Osteocyte (in vitro differentiated cells): ENCODE data around the gene PRDM11. TPM values are rescaled to one million over a fixed set of nuclear protein-coding genes. Genes with fewer than 3 reads are reported as not detected.
"Not testable (repeated sequence)": the region's sequence is repeated elsewhere in the genome, so short reads cannot be mapped to it uniquely, and the experiment has no call there.

Experiments used
- DNase-seq: peaks from one replicate; pipeline ENCODE4 v3.0.0; 2021; ENCODE audit warnings: mixed read lengths; ENCODE audit not compliant: unreplicated experiment; ENCODE audit errors: extremely low spot score
- H3K27ac Mint-ChIP-seq: one replicate; pipeline ENCODE4 v1.8.0; 2021; ENCODE audit warnings: mild to moderate bottlenecking, mixed read lengths; ENCODE audit not compliant: unreplicated experiment
- H3K27me3 Mint-ChIP-seq: one replicate; pipeline ENCODE4 v1.8.0; 2021; ENCODE audit warnings: mixed read lengths; ENCODE audit not compliant: unreplicated experiment
- H3K36me3 Mint-ChIP-seq: one replicate; pipeline ENCODE4 v1.8.0; 2021; ENCODE audit warnings: mixed read lengths; ENCODE audit not compliant: unreplicated experiment
- H3K4me1 Mint-ChIP-seq: one replicate; pipeline ENCODE4 v1.8.0; 2021; ENCODE audit warnings: mixed read lengths; ENCODE audit not compliant: unreplicated experiment
- H3K4me3 Mint-ChIP-seq: one replicate; pipeline ENCODE4 v1.8.0; 2021; ENCODE audit warnings: mild to moderate bottlenecking, moderate library complexity, mixed read lengths; ENCODE audit not compliant: unreplicated experiment
- H3K9me3 Mint-ChIP-seq: one replicate; pipeline ENCODE4 v1.8.0; 2021; ENCODE audit warnings: mixed read lengths; ENCODE audit not compliant: unreplicated experiment
- total RNA-seq: library from RNA; stranded (reverse); gene quantifications from 2 replicates; pipeline ENCODE4 v1.2.1, GENCODE V29; 2021
- TF ChIP-seq, protein P1 (sequence below): fragments of 200-600 bp; sonication (generic); IDR thresholded peaks from 2 replicates; pipeline ENCODE4 v1.5.0; 2021; ENCODE audit warnings: antibody characterized with exemption, mild to moderate bottlenecking, moderate library complexity

PRDM11 gene
- total RNA-seq, 1 donor from 2014 or later: 25.4 TPM

DNA sequence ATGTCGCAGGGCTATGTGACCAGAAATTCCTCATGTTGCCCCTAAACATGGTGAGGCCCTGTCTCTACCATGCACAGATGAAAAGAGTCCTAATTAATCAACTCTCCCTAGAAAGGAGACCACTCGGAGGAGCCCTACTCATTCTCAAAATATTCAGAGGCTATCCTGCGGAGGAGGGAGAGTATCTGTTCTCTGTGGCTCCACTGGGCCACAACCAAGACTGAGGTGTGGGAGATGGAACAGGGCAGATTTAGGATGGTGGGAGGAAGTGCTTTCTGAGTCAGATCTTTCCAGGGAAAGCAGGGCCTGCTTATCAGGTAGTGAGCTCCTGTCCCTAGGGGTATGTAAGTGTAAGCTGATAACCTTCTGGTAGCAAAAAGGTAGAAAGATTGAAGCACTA is 37.0 kb upstream of the PRDM11 start:
- H3K9me3 Mint-ChIP-seq: no peaks in the 10 kb centered on the region
- H3K4me3 Mint-ChIP-seq: no peak overlapping the region
- peaks cover 7% of the 10 kb centered on the region for H3K4me1 Mint-ChIP-seq
- no peak overlapping the region for H3K27ac Mint-ChIP-seq
- DNase-seq: no peak
- H3K36me3 Mint-ChIP-seq: no peaks in the 10 kb centered on the region
- H3K27me3 Mint-ChIP-seq: peaks cover 32% of the 10 kb centered on the region
- TF ChIP-seq, protein P1, sequence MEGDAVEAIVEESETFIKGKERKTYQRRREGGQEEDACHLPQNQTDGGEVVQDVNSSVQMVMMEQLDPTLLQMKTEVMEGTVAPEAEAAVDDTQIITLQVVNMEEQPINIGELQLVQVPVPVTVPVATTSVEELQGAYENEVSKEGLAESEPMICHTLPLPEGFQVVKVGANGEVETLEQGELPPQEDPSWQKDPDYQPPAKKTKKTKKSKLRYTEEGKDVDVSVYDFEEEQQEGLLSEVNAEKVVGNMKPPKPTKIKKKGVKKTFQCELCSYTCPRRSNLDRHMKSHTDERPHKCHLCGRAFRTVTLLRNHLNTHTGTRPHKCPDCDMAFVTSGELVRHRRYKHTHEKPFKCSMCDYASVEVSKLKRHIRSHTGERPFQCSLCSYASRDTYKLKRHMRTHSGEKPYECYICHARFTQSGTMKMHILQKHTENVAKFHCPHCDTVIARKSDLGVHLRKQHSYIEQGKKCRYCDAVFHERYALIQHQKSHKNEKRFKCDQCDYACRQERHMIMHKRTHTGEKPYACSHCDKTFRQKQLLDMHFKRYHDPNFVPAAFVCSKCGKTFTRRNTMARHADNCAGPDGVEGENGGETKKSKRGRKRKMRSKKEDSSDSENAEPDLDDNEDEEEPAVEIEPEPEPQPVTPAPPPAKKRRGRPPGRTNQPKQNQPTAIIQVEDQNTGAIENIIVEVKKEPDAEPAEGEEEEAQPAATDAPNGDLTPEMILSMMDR: no peak

GRCh38 chr11:45110562-45110961 is 35.9 kb upstream of the PRDM11 start:
- Mint-ChIP-seq H3K4me1 (peaks cover 7% of the 10 kb centered on the region), H3K9me3 (no peaks in the 10 kb centered on the region), H3K4me3 (no peak overlapping the region), H3K36me3 (no peaks in the 10 kb centered on the region), H3K27ac (no peak overlapping the region), H3K27me3 (peaks cover 40% of the 10 kb centered on the region)
- TF ChIP-seq, protein P1: peak; percentile 85
- no peak for DNase-seq

GRCh38 chr11:45113807-45114206 is 32.6 kb upstream of the PRDM11 start:
- TF ChIP-seq, protein P1: no peak
- Mint-ChIP-seq H3K9me3 (no peaks in the 10 kb centered on the region), H3K4me1 (no peaks in the 10 kb centered on the region), H3K36me3 (no peaks in the 10 kb centered on the region), H3K4me3 (no peak overlapping the region), H3K27me3 (peaks cover 68% of the 10 kb centered on the region), H3K27ac (no peak overlapping the region)
- no peak for DNase-seq

DNA sequence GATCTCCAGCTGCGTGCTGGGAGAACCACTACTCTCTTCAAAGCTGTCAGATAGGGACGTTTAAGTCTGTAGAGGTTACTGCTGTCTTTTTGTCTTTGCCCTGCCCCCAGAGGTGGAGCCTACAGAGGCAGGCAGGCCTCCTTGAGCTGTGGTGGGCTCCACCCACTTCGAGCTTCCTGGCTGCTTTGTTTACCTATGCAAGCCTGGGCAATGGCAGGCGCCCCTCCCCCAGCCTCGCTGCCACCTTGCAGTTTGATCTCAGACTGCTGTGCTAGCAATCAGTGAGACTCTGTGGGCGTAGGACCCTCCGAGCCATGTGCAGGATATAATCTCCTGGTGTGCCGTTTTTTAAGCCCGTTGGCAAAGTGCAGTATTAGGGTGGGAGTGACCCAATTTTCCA is 18.6 kb upstream of the PRDM11 start:
- peaks cover 43% of the 10 kb centered on the region for H3K27me3 Mint-ChIP-seq
- H3K4me1 Mint-ChIP-seq, H3K36me3 Mint-ChIP-seq, H3K4me3 Mint-ChIP-seq, DNase-seq, H3K27ac Mint-ChIP-seq: not testable (repeated sequence)
- peaks cover 11% of the 10 kb centered on the region for H3K9me3 Mint-ChIP-seq

DNA sequence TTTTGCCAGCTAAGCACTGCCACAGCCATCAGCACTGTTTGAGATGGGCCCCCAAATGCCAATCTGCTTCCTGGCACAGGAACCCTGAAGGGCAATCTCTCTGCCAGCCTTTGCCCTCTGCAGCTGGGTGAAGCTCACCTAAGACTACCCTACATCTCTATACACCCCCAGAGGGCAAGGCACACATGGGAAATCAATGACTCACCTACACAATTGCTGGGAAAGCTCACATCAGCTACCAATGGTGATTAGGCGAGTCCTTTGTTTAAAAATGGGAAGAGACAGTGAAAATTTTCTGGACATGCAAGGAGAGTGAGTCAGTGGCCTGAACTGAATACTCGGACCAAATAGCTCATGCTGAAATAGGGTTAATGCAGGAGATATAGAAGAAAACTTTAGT is 12.6 kb upstream of the PRDM11 start:
- H3K36me3 Mint-ChIP-seq: peaks cover 3% of the 10 kb centered on the region
- no peaks in the 10 kb centered on the region for H3K4me1 Mint-ChIP-seq
- TF ChIP-seq, protein P1: no peak
- DNase-seq: no peak
- no peak overlapping the region for H3K27ac Mint-ChIP-seq
- H3K27me3 Mint-ChIP-seq: peaks cover 75% of the 10 kb centered on the region
- peaks cover 11% of the 10 kb centered on the region for H3K9me3 Mint-ChIP-seq
- H3K4me3 Mint-ChIP-seq: no peak overlapping the region

DNA sequence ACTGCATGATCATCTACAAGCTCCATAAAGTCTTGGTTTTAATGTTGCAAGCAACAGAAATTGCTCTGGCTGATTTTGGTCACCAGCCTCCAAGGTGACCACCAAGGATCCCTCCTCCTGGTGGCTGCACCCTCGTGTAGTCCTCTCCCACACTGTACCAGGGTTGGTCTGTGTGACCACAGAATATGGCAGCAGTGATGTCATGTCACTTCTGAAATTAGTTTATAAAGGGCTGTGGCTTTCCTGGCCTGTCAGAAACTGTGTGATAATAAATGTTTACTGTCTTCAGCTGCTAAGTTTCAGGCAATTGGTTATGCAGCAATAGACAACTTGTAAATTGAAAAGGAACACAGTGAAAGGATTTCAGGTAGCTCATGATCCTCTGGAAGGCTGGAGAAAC is 5.3 kb upstream of the PRDM11 start:
- Mint-ChIP-seq H3K4me1 (peaks cover 8% of the 10 kb centered on the region), H3K9me3 (no peaks in the 10 kb centered on the region), H3K27ac (no peak overlapping the region), H3K4me3 (no peak overlapping the region), H3K27me3 (peaks cover 67% of the 10 kb centered on the region), H3K36me3 (no peaks in the 10 kb centered on the region)
- TF ChIP-seq, protein P1: no peak
- peak; percentile 44 for DNase-seq
